Ureter (tissue), 1 donor: ENCODE data around the gene NOP58. TPM values are rescaled to one million over a fixed set of nuclear protein-coding genes. Genes with fewer than 3 reads are reported as not detected.
"Not testable (repeated sequence)": the region's sequence is repeated elsewhere in the genome, so short reads cannot be mapped to it uniquely, and the experiment has no call there.

Source experiments
- DNase-seq: peaks from one replicate; pipeline ENCODE4 v3.0.0-alpha.2; 2020; ENCODE audit warnings: low spot score
- total RNA-seq: library from RNA; stranded (reverse); gene quantifications from one replicate; pipeline ENCODE4 v1.2.4, GENCODE V29; 2023
- donor health status: DM: yes; HTN: yes; CAD: no.

The NOP58 gene, protein sequence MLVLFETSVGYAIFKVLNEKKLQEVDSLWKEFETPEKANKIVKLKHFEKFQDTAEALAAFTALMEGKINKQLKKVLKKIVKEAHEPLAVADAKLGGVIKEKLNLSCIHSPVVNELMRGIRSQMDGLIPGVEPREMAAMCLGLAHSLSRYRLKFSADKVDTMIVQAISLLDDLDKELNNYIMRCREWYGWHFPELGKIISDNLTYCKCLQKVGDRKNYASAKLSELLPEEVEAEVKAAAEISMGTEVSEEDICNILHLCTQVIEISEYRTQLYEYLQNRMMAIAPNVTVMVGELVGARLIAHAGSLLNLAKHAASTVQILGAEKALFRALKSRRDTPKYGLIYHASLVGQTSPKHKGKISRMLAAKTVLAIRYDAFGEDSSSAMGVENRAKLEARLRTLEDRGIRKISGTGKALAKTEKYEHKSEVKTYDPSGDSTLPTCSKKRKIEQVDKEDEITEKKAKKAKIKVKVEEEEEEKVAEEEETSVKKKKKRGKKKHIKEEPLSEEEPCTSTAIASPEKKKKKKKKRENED
- 113 TPM for total RNA-seq

DNA sequence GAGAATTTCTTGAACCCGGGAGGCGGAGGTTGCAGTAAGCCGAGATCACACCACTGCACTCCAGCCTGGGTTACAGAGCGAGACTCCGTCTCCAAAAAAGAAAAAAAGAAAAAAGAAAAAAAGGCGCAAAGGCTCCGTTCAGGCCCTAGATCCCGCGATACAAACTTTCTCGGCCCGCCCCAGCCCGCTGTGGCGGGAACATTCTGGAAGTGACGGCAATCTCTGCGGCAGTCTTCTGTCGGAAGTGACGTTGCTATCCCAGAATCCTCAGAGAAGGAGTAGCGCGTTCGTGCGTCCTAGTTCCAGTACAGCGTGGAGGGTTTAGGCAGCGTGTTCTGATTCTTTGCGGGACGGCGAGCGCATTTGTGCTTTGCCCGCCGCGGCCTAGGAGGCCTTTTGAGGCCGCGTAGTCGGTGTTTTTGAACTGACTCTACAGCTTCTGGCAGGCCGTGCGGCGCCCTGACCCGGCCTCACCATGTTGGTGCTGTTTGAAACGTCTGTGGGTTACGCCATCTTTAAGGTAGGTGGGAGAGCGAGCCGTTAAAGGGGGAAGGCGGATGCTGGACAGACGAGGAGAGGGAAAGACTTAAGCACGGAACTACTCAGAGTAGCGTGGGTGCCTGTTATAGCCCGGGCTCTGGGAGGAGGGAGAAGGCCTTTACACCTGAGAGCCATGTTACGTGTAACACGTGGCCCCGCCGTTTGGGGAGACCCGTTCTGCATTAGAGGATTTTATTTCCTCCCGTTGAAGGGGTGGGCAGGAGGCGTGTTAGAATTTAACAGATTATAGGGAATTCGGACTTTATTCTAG, at the start of gene NOP58:
Gene NOP58 (plus strand): TSS at position 297 of the 811 bp plus-strand sequence. CDS start 179 bp downstream, at position 476.
- peak; percentile 94 for DNase-seq

DNA sequence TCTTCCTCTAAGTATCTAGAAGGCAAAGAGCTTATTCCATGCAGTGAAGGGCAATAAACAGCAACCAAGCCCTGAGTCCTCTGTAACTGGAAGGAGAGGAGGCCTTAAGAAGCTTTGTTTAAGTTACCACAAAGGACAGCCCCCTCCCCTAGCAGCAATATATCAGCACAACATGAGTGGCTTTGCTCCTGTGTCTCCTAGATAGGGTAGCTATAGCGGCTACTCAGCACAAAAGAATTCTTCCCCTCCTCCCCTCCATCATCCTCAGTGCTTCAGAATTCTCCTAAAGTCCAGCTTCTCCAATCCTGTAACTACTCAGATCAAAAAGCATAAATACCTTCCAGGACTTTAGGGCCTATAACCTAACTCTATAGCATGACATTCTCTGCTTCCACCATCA, 43.7 kb upstream of the NOP58 start:
- no peak for DNase-seq

DNA sequence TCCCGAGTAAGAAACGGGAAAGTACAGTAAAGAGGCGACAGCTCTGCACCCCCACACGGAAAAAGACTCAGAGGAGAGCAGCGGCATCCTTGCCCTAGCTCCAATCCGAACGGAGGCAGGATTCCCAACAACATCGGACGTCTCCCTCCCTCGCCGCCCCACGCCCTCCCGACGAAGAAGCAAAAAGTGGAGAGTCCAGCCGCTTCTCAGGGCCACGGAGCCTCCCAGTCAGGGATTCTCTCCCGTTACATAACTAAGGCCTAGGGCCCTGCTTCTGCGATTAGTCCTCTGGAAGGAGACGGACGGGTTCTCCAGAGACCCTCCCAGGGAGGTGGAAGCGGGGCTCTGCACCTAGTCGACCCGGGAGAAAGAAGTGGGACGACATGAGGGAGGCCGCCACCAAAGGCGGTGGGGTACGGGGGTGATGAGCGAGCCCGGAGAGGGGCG, 27.8 kb upstream of the NOP58 start:
- no peak for DNase-seq

DNA sequence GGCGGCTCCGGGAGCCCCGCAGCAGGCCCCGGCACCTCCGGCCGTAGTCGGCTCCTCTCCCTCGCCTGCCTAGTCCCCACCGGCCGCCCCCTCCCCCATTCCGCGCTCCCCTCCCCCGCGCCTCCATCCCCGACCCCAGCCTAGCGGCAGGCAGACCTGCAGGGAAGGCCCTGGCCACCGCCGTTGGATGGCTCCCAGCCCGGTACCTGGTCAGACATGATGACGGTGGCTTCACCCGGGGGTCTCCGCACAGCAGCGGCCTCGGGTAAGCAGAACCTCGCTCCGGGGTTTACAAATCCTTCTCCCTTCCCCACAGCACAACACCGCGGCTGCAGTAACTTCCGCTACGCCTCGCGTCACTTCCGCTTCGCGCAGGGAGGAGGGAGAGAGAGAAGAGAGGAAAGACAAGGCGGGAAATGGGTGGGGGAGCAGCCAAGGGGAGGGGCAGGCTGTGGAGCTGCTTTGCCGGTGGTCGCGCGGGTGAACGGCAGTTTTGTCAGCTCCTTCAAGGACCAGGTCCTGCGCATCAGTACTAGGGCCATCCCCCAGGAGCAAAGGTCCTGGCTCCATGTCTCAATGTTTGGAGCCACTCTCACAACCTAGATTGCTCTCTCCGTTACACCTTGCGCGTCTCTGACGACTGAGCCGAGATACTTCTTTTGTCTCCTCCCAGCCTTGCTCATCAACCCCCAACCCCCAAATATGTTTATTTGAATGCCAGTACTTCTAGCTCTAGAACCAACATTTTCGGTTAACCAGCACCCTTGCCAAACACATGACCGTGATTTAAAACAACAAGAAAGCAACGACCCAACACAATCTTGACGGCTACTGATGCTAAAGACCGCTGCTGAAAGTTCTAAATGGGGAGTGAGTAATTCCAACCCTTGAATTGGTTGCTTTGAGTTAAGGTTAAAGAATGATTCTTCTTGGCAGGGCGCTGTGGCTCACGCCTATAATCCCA, 27.0 kb upstream of the NOP58 start, which contains the start of gene SUMO1:
Gene SUMO1 (minus strand): TSS at position 364 of the 964 bp plus-strand sequence. CDS start 146 bp downstream, at position 218.
- DNase-seq = peak; percentile 92

DNA sequence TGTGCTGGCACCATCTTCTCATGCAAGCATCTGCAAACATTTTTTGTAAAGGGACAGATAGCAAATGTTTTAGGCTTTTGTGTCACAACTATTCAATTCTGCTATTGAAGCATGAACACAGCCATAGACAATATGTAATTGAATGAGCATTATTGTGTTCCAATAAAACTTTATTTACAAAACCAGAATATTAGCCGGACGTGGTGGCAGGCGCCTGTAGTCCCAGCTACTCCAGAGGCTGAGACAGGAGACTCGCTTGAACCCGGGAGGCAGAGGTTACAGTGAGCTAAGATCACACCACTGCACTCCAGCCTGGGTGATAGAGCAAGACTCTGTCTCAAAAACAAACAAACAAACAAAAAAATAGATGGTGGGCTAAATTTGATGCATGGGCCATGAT, 17.9 kb upstream of the NOP58 start:
- DNase-seq = not testable (repeated sequence)

DNA sequence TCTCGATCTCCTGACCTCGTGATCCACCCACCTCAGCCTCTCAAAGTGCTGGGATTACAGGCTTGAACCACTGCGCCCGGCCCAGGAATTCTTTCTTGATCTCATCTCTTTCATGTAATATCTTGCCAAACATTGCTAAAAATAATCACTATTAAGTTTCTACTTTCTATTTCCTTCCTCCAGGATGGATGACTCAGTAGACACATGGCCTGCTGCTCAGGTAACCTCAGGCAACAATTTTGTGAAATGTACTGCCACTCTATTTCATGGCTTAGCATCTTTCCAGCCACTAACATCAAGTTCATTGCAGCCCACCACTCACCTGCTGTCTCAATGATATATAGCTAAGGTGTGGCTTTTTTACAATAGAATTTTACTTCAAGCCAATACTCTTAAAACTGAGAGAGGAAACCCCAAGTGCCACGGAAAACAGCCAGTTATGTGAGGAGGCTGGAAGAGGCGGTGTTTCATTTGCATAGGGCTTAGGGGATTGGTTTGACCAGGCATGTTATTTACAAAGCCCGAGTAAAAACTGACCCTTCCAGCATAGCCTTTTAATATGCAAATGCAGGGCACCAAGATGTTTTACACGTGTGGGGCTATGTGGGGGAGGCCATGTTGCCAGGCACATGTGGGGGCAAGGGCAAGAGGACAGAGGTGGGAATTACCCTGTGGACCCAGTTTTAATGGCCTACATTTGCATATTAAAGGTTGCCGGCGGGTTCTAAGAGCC, 15.9 kb upstream of the NOP58 start:
- no peak for DNase-seq

DNA sequence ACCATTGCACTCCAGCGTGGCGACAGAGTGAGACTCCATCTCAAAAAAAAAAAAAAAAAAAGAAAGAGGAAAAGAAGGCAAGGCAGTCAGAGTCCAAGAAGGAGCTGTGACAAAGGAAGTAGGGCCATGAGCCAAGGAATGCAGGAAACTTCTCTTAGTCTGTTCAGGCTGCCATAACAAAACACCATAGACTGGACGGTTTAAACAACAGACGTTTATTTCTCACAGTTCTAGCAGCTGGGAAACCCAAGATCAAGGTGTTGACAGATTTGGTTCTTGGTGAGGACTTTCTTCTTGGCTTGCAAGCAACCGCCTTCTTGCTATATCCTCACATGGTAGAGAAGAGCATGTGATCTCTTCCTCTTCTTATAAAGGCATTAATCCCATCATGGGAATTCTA, 14.1 kb upstream of the NOP58 start:
- no peak for DNase-seq

DNA sequence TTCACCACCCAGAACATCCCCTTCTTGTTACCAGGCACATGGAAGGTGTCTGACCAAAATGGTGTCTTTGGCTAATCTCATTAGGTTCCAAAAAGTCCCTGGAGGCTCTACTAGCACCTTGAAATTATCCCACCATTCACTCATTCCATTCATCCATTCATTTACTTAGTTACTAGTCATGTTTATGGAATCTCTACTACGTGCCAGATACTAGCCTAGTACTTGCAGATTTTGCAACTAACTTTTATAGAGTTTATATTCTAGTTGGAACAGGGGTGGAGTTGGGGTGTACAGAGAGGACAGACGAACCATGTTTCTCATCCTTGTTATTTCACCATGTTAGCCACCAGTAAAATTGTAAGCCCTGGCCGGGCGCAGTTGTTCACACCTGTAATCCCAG, 4.0 kb upstream of the NOP58 start:
- DNase-seq = no peak

DNA sequence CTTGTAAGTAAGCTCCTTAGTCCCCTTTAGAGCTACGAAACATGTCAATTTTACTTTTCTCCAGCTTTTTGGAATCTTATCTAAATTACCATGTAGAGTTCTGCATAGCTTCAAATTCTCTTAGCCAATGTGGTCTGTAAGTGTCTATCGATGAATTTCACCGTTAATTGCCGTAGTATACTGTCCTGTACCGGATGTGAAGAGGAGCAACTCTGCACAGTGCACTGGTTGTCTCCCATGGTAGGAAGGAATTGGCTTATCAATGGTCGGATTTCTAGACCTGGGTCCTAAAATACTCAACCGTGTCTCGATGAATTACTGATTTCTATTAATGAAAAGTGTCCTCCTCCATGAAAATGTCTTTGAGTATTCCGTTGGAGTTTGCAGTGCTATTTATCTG, 1.9 kb downstream of the NOP58 start:
- DNase-seq = no peak

DNA sequence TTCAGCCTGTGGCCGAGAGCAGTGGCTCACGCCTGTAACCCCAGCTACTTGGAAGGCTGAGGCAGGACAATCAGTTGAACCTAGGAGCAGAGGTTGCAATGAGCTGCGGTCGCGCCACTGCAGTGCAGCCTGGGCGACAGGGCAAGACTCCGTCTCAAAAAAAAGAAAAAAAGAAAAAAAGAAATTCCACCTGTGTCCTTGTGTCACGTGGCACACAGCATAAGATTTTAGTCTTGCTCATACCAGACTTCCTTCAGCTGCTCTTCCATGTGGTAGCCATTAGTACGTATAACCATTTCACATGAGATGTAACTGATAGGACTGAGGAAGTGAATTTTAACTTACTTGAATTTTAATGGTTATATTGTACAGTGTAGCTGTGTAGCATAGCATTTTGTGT, 4.0 kb downstream of the NOP58 start:
- no peak for DNase-seq

DNA sequence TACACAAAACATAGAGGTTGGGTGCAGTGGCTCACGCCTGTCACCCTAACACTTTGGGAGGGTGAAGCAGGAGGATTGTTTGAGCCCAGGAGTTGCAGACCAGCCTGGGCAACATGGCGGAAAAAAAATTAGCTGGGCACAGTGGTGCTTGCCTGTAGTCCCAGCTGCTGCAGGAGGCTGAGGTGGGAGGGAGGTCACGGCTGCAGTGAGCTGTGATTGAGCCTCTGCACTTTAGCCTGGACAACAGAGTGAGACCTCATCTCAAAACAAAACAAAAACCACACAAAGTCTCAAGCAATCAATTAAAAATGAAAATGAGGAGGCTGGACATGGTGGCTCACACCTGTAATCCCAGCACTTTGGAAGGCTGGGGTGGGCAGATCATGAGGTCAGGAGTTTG, 4.9 kb downstream of the NOP58 start:
- DNase-seq = no peak

DNA sequence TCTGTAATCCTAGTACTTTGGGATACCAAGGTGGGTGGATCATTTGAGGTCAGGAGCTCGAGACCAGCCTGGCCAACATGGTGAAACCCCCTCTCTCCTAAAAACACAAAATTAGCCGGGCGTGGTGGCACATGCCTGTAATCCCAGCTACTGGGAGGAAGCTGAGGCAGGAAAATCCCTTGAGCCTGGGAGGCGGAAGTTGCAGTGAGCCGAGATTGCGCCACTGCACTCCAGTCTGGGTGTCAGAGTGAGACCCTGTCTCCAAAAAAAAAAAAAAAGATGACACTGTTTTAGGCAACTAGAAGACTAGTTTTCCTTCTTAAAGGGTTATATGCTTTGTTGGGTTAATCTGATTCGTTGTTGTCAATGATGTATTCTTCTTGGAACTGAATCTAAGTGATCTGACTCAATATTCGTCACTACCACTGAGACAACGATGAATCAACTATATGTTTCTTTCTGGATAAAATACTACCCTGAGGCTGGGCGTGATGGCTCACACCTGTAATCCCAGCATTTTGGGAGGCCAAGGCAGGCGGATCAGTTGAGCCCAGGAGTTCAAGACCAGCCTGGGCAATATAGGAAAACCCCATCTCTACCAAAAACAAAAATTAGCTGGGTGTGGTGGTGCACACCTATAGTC, 10.6 kb downstream of the NOP58 start:
- DNase-seq = not testable (repeated sequence)

DNA sequence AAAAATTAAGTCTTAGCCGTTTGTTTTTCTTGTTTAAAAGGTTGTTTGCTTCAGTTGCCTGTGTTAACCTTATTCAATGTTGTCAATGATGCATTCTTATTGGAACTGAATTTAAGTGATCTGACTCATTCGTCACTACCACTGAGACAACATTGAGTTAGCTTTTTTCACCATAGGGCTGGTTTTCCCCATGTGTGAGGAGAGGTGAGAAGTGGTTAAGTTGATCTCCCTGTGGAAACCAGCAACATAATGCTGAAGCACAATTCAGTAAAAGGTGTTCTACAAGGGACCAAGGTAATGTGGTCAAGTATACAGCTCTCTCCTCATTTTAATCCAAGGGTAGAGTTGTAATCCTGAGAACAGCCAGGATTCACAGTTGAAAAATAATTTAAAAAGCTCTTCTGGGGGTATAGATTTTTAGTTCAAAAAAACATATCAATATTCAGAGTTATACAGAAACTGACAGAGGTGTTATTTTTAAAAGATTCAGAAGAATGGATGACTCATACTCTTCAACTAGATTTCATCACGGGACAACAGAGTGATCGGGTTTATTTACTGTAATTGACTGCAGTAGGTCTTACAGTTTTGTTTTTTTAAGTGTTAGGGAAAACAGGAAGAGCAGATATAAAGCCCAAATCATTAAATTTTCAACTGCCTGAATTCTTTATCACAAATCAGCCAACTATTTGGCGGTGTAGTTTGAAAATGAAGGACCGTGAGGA, 12.6 kb downstream of the NOP58 start:
- no peak for DNase-seq

DNA sequence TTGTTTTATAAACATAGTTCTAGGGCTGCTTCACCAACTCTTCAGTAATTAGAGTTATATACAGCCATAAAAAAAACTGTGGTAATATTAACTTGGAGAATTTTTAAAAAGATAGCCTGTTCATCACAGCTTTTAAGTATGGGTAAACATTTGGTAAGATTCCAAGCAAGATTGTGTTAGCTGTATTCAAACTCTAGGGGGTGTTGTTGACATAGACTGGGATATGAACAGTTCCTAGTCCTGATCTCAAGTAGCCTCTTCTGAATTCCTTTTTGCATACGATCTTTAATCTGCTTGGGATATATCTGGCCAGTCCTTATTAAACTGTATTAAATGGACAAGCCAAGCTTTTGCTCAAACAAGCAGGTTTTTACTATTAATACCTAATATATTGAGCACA, 13.4 kb downstream of the NOP58 start:
- no peak for DNase-seq

DNA sequence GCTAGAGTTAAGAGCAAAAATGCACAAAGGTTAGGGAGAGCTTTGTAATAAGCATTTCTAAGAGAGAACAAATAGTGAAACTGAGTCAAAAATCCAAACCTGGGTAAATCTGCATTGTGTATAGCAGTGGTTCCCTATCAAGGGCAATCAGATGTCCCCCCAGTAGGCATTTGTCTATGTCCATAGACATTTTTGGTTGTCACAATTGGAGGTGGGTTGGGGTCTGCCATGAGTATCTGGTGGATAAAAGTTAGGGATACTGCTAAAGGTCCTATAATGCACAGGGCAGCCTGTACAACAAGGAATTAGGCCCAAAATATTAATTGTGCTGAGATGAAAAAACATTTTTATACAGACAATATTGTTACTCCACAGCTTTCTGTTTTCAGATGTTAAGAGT, 21.0 kb downstream of the NOP58 start:
- no peak for DNase-seq

DNA sequence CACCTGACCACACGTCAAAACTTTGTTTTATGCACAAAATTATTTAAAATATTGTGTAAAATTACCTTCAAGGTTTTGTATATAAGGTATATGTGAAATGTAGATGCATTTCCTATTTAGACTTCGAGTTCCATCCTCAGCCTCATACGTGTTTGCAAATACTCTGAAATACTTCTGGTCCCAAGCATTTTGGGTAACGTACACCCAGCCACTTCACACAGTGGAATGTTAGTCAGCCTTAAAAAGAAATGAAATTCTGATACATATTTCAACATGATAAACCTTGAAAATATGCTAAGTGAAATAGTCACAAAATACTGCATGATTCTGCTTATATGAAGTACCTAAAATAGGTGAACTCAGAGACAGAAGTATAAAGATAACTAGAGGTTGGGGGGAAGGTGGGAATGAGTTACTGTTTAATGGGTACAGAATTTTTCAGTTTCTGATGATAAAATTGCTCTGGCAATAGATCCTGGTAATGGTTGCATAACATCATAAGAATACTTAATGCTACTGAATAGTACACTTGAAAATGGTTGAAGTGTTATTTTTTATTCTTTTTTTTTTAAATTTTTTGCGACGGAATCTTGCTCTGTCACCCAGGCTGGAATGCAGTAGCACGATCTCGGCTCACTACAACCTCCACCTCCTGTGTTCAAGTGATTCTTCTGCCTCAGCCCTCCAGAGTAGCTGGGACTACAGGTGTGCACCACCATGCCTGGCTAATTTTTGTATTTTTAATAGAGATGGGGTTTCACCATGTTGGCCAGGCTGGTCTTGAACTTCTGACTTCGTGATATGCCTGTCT, 24.0 kb downstream of the NOP58 start:
- DNase-seq = no peak

DNA sequence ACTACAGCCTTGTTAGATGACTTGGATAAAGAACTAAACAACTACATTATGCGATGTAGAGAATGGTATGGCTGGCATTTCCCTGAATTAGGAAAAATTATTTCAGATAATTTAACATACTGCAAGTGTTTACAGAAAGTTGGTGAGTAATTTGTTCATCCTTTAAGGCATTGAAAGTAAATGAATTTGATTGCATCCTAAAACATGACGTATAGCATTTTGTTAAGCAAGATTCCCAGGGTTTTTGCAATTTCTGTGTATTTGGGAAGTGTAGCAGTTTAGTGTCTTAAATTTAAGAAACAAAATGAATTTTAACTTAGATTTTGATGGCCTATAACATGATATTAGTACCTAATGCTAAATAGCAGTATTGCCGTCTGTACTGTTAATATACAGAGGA, 24.8 kb downstream of the NOP58 start:
- DNase-seq = no peak

DNA sequence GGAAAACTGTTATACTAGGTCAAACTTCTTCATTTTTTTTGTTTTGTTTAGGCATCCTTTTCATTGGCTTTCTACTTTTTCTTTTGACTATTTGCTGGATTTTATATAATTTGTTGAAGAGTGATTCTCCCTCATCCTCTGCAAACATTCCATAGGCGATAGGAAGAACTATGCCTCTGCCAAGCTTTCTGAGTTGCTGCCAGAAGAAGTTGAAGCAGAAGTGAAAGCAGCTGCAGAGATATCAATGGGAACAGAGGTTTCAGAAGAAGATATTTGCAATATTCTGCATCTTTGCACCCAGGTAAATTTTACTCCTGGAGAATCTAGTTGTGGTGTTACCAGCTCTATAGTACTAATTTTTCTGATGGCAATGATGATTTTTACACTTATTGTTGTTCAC, 25.4 kb downstream of the NOP58 start:
- no peak for DNase-seq

DNA sequence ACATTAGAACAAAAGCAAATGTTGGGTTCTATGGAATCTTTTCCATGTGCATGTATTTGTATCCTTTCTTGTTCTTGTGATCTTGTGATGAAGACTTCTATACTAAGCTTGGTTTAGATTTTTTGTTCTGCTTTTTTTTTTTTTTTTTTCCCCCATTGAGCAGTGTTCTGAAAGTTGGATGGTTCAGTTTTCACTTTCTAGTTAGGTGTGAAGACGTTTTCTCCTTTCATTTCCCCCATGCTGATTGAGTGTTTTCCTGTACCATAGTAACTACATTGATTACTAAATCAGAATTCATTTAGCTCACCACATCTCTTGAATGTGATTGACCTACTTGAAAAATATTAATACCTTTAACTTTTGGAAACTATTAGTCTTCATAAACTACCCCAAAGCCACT, 34.1 kb downstream of the NOP58 start:
- DNase-seq = no peak
